Mesenteric fat pad (tissue), 1 donor: ENCODE data around the gene PAM. TPM values are rescaled to one million over a fixed set of nuclear protein-coding genes. Genes with fewer than 3 reads are reported as not detected.
"Not testable (repeated sequence)": the region's sequence is repeated elsewhere in the genome, so short reads cannot be mapped to it uniquely, and the experiment has no call there.

Experiments used
- DNase-seq: peaks from one replicate; pipeline ENCODE4 v3.0.0-alpha.2; 2020; ENCODE audit warnings: low spot score
- total RNA-seq: library from RNA; stranded (reverse); fragmentation: NEBNext Ultra II Directional; extraction: Animal tissue kit (Norgen Biotek cat#: 25700); gene quantifications from one replicate; pipeline ENCODE4 v1.2.1, GENCODE V29; 2021
- donor health status: DM: yes; HTN: yes; CAD: no.

The PAM gene
- total RNA-seq, 1 donor from 2014 or later, result 216 TPM

DNA sequence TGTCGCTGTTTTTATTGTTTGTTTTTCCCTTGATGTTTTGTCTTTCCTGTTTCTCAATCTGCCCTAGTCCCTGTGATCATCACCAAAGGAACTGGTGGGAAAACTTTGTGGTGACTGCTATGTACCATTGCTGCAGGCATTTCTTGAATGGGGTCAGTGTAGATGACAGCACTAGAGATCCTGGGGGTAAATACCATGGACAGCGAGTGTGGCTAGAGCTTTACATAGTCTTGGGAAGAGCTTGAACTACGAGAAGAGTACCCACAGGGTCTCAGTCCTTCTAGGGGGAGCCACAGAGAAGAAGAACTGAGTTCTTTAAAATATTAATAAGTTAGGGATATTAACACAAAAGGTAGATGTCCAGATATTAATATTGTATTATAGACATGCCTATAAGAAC lies 138.8 kb downstream of the PAM start:
- DNase-seq, result no peak

DNA sequence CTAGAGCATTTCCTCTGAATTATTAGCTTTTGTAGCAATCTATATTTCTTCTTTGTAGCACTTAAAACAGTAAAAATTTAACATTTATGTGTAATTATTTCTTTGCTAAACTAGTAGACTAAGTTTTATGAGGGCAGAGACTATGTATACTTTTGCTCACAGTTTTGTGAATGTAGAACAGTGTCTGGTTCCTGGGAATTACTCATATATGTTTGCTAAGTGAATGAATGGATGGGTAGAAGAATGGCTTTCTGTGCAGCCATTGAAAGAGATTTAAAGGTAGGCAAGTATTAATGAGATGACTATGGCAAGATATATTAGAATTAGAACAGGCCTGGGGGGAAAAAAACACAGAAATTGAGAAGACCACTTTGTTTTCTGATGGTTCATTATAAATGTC lies 140.1 kb downstream of the PAM start:
- no peak for DNase-seq

DNA sequence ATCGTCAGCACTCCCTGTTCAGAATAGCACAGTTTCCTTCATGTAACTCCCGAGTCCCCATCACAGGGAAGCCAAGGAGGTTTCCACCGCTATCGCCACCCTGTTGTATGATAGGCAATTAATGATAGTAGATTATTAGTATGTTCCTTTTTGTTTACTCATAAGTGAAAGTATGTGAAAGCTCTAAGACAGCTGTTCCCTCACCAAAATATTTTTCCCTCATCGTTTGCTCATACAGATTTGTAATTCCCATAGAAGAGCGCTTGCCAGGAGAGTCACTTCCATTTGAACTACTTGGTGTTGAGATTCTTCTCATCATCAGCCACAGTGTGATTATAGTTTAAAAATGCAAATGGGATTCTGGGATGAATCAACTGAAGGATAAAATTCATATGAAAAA lies 140.9 kb downstream of the PAM start:
- no peak for DNase-seq

DNA sequence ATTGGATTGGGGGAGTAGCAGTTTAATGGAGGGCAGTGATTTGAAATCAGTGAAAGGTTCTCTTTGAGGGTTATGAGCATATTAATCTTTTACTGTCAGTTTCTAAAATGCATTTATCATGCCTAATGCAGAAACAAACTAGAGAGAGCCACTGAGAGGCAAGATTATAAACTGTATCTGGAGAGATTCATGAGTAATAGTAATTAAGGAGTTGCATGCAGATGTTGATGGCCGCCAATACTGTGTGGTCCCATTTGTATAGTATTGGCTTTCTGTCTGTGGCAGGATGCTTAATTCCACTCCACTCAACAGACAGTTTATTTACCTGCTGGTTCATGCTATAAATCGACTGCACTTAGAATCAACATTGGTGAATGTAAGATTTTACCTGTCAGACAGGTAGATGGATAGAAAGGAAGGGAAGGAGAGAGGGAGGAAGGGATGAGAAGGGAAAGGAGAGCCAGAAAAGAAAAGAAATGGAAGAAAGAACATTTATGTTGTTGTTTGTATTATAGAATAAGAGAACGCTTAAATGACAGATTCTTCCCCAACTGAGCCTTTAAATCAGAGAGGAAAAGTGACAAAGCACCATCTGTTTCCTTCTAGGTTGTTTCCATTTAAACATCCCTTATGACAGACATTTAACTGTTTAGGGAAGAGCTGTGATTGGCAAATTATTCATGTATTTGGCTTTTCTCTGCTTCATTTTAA lies 146.5 kb downstream of the PAM start:
- no peak for DNase-seq

DNA sequence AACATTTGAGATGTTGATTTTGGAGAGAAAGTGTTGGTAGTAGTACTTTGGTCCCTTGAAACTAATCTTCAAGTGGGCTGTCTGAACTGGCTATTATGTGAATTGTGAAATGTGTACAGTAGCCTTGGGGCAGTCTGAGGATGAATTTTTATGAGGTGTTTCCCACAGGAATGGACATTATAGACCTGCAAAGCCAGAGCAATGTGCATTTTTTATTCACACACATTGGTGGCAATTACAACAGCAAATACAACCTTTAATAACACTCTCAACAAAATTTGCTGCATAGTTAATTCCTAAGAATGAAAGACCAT lies 147.0 kb downstream of the PAM start:
- DNase-seq, result no peak

DNA sequence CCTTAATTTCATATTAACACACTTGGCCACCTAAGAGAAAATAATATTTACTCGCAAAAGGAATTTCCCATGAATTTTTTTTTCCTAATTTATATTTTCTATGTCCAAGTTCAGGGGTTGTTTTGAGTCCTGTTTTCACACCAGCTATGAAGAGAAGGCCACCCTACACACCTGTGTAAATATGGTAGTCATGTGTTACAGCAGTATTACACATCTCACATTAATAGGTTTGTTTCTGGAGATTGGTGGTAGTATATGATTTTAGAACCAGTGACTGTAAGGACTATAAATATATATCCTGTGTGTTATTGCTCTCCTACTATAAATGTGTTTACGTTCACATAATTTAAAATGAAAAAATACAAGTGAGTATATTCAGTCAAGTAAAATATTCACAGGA lies 147.5 kb downstream of the PAM start:
- no peak for DNase-seq

DNA sequence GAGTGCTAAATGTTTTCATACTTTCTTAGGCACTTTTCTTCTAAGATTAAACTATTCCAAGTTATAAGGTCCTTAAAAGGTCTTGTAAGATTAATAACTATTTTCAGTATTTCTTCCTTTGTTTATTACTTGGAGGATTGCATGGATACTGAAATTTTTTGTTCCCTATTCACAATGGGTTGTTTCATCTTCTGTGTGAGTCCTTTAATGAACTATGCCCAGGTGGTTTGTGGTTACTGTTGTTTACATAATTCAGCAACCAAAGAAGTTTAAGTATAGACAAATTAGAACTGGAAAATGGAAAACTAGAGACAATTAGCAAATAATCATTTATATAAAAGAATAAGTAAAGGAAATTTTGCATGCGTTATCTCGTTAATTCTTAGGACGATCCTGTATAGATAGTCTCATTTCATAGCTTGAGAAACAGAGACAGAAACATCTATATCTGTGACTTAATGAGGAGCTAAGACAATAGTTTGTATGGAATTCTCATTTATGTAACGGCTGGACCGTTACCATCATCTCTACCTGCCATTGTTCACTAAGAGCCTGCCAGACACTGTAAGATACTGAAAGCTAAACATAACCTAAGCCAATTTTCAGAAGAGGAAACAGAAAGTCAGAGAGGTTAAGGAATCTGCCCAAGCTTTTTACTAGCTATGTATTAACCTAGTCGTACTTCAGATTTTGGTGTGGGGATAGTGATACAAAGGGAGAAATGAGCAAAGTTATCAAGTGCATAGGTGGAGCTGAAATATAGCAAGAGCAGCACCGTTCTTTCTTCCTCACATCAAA lies 148.2 kb downstream of the PAM start:
- no peak for DNase-seq

DNA sequence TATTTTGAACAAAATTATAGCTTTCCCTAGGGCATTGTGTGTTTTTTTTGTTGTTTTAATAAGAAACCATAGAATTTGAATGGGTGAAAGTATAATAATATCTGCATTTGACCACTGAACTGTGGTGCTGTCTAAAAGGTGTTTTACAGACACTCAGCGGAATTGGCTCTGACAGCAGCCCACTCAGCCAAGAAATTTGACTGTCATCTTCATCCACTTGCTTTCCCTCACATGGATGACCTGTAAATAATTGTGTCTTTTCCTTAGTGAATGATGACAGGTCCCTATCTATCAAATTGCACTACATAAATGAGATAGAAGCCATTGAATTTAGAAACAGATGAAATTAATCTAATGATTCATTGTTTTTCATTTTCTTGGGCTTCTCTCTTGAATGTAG lies 150.0 kb downstream of the PAM start:
- DNase-seq, result no peak

DNA sequence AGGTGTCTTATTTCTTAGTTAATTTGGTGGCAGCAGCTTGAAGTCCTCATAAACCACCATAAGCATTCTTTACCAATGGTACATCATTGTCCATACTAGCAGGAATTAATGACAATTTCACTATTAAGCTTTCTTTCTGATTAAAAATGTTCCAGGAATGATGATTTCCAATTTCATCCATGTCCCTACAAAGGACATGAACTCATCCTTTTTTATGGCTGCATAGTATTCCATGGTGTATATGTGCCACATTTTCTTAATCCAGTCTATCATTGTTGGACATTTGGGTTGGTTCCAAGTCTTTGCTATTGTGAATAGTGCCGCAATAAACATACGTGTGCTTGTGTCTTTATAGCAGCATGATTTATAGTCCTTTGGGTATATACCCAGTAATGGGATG lies 152.0 kb downstream of the PAM start:
- not testable (repeated sequence) for DNase-seq

DNA sequence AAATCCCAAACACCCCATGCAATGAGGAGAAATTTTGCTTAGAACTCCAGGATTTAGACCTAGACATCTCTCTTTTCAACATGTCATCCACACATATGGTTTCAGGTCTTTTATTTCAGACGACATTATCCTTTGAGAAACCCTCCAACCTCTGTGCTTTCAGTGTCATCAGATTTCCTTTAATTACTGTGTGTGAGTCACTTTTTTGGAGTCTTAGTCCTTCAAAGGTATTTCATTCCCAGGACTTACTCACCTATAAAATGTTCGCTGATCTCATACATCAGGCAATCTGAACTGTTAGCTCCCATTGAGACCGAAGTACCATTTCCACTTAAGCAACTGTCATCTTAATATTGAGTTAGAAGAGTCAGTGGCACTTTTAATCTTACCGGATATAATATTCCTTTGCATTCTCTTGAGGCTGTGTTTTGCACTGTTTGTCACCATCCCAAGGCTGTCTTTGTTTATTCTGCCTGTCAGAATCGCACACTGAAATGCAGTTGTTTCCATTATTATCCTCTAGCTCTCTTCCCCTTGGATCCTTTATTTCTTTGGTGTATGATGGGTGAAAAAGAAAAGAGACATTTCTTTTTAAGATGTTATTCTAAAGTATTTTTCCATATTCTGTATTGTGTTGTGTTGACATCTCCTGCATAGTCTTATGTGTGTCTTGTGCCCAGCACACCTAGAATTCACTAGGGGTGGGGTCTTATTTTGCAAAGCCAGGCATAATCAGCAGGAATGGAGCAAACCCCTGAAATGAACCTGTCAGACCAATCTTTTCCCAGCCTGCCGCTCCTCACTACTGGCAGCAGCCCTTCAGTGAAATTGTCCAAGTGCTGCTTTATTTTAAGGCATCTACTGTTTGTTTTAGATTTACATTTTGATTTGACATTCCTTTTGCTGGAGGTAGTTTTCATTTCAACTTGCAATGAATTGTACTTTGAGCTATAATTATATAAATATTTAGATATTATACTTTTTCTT lies 155.4 kb downstream of the PAM start:
- no peak for DNase-seq

DNA sequence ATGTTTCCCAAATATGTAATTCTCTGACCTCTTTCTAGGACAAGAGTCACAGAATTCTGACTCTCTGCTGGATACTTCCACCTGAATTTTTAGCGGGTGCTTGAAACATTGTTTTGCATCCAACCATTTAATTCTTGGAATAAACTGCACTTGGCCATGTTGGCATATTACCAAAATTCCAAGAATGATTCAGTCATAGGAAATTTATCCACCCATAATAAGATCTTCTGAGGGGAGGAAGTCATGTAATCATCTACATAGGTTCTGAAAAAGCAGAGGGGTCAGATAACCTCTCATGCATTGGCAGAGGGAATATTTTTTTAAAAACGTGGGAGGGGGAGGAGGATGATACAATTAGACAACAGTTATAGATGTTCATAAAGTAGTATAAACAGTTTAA lies 156.9 kb downstream of the PAM start:
- no peak for DNase-seq

DNA sequence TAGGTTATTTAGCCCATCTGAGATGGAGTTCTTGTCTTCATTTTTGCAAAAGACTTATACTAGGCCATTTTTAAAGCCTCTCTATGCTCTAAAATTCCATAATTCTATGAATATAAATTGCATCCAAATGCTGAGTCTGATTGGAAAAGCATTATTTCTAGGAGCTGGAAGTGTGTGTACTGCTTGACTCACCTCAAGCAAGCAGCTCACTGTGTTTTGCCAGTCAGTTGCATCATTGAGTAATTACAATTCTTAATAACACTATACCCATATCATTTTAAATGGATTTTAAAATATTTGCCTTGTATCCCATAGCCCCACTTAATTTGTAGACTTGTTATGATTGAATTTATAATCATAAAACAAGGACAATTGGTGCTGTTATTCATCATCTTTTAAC lies 161.0 kb downstream of the PAM start:
- no peak for DNase-seq

DNA sequence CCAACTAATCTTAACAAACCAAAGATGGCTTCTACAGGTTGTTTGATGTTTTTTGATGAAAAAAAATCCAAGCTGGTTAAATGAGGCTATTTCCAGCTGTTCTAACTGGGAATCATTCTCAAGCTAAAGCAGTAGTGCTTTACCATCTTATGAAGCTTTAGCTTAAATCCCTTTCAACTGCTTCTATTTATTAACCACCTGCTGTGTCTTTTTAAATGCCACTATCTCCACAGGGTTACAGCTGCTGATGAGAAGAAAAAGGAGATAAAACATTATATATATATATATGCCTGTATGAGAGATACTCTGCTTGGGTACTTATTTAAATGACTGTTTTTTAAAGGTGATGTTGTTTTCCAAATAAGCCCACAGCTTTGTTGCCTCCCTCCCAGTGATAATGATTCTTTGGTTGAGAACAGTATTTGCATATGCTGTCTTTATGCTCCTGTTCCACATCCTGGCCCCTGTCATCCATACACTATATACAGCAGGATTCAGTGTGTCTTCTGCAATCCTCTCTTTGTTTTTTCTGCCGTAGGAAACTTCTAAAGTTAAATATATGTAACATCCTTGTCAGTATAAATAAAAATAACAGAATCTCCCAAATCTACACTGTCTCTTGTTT lies 164.0 kb downstream of the PAM start:
- no peak for DNase-seq

DNA sequence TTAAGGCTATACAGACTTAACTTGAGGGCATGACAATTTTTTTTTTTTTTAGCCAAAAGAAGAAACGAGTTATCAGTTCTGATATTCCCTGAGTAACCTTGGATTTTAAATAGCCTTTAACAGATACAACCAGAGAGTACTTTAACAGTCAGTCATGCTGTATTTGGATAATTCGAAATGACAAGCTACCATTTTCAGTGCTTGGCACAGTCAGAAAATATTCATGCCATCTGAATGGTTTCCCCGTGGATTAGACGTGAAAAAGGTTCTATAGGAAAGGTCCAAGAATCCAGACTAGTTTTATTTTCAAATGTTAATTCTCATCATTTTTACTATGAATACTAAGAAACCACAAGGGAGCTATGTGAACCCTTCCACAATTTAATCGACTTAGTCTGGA lies 165.7 kb downstream of the PAM start:
- DNase-seq, result no peak

DNA sequence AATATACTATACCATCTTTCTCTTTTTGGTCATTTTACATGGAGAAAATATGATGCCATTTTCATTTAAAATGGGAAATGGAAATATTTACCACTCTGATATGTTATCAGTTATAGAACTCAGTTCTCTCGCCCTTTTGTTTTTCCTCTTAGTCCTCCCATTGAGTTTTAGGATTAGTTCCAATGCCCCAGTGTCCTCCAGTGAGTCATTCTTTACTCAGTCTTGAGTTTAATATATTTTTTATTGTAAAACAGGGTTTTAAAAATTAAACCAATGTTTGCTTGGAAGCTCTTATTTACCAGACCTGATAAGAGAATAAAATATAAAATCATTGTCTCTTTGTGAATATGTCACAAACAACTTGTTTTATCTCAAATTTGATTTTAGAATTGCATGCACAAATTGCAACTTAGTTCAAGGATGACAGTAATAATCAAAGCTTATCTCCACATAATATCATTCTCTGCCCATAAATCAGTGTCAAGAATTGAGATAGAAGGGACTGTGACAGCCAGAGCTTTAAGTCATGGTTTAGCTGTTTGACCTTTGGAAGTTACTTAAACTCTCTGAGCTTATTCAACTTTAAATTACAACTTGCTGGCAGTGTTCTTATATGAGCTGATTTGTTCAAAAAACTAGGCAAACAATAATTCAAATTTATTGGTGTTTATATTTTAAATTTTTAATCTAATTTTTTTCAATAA lies 166.4 kb downstream of the PAM start:
- no peak for DNase-seq

DNA sequence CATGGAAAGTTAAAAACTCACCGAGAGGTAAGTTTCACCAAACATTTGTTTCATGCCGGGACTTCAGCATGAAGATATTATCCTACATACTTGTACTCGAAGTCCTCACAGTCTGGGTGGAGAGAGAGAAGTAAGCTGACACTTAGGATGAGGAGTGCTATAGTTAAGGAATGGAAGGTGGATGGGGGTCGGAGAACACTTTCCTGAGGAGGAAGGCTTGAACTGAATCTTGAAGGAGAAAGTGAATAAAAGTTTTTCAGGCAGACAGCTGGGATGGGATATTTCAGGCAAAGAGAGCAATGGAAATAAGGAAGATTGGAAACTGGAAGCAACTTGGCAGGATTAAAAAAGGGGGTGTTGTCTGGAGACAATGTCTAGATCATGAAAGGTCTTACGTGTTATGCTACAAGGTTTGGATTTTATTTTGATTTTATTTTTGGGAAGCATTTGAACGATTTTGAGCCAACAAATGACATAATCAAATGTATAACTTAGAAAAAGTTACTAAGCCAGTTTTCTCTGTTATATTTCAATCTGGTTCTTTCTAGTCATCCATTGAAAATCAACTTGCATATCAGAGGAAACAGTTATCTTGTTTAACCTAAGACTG lies 167.1 kb downstream of the PAM start:
- DNase-seq, result no peak

DNA sequence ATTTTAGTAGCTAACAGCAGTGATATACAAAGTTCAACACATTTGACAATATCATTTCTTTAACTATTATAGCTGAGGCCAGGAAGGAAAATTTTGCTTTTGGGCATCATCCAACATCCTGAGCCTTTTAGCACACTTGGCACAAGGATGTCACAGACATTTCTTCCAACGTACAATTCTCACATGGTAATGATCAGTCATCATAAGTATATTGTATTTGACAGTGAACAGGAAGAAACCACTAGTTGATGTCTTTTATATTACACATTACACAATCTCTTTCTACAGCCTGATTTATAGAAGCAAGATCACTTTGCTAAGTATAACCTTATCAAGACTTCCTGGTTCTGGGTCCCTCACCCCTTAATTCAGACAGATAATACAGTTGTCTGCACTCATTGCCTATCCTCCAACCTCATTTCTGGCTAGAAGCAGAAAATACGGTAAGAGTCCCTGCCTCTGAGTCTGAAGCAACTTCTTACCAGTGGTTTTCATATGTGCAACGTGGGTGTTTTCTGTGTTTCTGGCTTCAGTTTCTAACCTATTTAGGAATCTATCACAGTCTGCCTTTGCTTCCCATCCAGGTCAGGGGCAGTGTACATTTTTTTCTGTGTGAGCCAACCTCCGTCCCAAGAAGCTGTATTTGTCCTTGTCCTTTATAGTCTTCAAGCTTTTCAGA lies 167.8 kb downstream of the PAM start:
- DNase-seq, result no peak

DNA sequence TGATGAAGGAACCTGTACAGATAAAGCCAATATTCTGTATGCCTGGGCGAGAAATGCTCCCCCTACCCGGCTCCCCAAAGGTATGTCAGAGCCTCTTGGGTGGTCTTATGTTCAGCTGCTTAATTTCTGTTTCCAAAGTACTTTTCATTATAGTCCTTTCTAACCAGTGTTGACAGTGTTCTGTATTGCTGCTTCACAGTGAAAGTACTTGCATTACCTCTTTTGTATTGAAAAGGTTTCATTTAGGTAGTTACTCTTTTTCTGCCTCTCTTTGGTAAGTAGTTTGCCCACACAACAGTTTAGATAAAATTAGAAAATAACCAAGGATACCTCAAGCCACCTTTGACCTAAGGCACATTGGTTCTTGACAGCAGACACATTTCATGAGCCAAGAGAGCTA lies 169.9 kb downstream of the PAM start:
- DNase-seq, result no peak

DNA sequence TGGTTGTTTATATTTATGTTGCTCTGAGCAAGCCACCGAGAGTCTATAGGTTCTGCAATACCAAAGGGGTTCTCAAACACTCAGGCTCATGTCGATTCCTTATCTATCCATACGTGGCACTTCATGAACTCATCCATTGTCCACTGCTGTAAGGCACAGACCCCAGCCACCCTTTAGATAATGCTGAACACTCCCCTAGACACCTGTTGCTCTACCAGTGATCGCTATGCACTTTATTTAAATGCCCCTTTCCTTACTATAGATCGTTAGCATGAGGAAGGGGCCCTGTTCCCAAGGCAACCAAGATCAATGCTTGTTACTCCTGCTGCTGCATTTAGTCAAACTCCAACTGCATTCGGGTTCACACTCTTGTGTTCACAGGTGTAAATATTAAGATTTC lies 171.9 kb downstream of the PAM start:
- DNase-seq, result no peak

DNA sequence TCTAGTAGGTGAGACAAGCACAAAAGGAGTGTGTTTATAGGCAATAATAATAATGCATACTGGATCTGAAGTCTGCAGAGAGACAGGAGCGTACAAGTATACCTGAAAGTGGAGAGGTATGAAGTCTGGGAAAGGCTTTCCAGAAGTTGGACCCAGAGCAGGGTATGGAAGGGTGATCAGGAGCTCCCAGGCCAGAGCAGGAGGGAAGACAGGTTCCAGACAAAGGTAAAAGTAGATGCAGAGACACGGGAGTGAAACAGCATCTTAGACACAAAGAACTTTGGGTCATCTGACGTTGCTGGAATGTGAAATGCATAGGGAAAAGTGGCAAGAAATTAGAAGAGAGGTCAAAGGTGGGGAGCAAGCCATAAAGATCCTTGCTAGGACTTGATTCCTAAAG lies 175.1 kb downstream of the PAM start:
- DNase-seq, result no peak
